ENCODE results near the gene CTRB2. TPM values are rescaled to one million over a fixed set of nuclear protein-coding genes. Genes with fewer than 3 reads are reported as not detected.

Gene CTRB2
- total and polyA plus RNA-seq, 4 donors: 0.09 to 0.33 TPM; not detected in 2

DNA sequence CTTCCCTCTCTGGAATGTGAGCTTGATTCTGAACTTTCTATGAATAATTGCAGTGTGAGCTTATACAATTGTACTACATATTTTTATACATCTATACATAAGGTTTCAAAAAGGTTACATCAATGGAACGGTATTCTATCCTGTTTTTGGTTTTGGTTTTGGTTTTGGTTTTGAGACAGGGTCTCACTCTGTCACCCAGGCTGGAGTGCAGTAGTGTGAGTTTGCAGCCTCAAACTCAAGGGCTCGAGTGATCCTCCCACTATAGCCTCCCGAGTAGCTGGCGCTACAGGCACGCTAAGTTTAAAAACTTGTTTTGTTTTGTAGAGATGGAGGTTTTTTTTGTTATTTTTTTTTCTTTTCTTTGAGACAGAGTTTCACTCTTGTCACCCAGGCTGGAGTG lies 12.9 kb upstream of the CTRB2 start:
- H3K27me3 ChIP-seq (ENCODE audit: control insufficient read depth in 4 of 4, insufficient read depth in 4 of 4, low read length in 3 of 4): no peaks in the 10 kb centered on the region
- H3K4me1 ChIP-seq (ENCODE audit: control insufficient read depth in 4 of 4, insufficient read depth in 4 of 4, low read length in 3 of 4): peaks cover 0 to 2% (median 0%) of the 10 kb centered on the region in 4 donors
- 83% methylated on average over 5 of the region's 5 CpGs for WGBS
- no peaks in the 10 kb centered on the region for H3K9me3 ChIP-seq (ENCODE audit: control insufficient read depth in 4 of 4, low read length in 3 of 4)
- H3K27ac ChIP-seq (ENCODE audit: low read depth in 1 of 2, low read length in 2 of 2): no peak overlapping the region
- DNase-seq (ENCODE audit: low spot score): no peak
- TF ChIP-seq FOXA1 (IDR thresholded peaks at IDR 0.05) (no peak), RAD21 (IDR thresholded peaks at IDR 0.05) (no peak)
- no peak overlapping the region for H3K9ac ChIP-seq (ENCODE audit: low read depth in 1 of 2, low read length in 2 of 2)
- no peaks in the 10 kb centered on the region for H3K36me3 ChIP-seq (ENCODE audit: control insufficient read depth in 4 of 4, insufficient read depth in 3 of 4, low read depth in 1 of 4, low read length in 3 of 4)
- H3K4me3 ChIP-seq (ENCODE audit: low read depth in 1 of 3, low read length in 3 of 3): no peak overlapping the region

DNA sequence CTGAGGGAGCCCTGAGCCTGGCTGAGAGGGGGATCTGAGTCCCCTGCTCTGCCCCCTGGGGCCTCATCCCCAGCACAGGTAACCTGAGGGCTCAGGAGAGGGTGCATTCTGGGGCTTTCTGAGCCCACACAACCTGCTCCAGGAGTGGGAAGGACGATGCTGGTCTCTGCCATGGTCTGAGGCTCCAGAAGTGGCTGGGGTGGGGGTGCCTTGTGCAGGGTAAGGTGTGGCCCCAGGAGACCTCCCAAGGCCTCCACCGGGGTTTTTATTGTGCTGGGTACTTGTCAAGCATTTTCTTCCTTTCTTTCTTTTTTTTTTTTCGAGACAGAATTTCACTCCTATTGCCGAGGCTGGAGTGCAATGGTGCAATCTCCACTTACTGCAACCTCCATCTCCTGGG lies 12.1 kb upstream of the CTRB2 start:
- WGBS: 79% methylated on average over 4 of the region's 4 CpGs
- DNase-seq (ENCODE audit: low spot score): no peak
- Histone ChIP-seq H3K4me1 (ENCODE audit: control insufficient read depth in 4 of 4, insufficient read depth in 4 of 4, low read length in 3 of 4) (peaks cover 0 to 2% (median 0%) of the 10 kb centered on the region in 4 donors), H3K27ac (ENCODE audit: low read depth in 1 of 2, low read length in 2 of 2) (no peak overlapping the region), H3K36me3 (ENCODE audit: control insufficient read depth in 4 of 4, insufficient read depth in 3 of 4, low read depth in 1 of 4, low read length in 3 of 4) (no peaks in the 10 kb centered on the region), H3K27me3 (ENCODE audit: control insufficient read depth in 4 of 4, insufficient read depth in 4 of 4, low read length in 3 of 4) (no peaks in the 10 kb centered on the region), H3K9ac (ENCODE audit: low read depth in 1 of 2, low read length in 2 of 2) (no peak overlapping the region), H3K4me3 (ENCODE audit: low read depth in 1 of 3, low read length in 3 of 3) (no peak overlapping the region), H3K9me3 (ENCODE audit: control insufficient read depth in 4 of 4, low read length in 3 of 4) (no peaks in the 10 kb centered on the region)
- TF ChIP-seq TAF1 (conservative IDR thresholded peaks at IDR 0.05): no peak
- TF ChIP-seq FOXA2 (IDR thresholded peaks at IDR 0.05): no peak
- TF ChIP-seq HNF4G (IDR thresholded peaks at IDR 0.05): no peak
- TF ChIP-seq YY1 (IDR thresholded peaks at IDR 0.05): no peak

DNA sequence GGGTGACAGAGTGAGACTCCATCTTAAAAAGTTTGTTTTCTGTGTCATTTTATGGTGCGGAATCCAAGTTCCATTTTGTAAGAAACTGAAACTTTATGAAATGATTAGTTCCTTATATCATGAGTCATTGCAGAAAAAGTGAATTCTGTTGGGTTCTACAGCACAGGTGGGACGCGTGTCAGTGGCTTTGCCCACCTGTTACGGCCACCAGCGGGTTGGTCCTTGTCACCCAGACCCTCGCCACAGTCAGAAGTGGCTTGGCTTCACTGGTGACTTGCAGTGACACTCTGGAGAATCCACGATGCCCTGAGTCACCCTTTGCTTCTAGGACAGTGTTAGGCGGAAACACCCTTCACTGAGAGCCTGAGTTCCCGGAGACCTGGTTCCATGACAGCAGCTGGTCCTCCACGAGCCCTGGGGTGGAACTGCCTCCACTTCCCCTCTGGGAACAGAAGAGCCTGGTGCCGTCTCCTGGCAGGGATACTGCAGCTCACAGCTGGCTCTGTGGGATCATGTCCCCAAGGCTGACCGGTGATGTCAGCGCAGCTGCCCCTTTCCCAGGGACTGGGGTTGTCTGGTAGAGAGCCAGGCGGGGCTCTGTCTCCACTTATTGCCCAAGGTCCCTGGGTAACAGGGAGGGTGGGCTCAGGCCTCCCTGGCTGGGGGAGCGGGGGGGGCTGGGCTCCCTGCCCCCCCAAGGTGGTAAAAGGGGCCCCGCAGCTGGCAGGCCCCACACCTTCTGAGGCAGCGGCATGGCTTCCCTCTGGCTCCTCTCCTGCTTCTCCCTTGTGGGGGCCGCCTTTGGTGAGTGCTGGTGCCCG lies 11.5 kb upstream of the CTRB2 start, which contains the start of gene CTRB1:
CTRB1 (plus strand) TSS at position 733 of the 821 bp plus-strand sequence; CDS start at position 753, 20 bp downstream.
- no peaks in the 10 kb centered on the region for H3K36me3 ChIP-seq (ENCODE audit: control insufficient read depth in 4 of 4, insufficient read depth in 3 of 4, low read depth in 1 of 4, low read length in 3 of 4)
- H3K9ac ChIP-seq (ENCODE audit: low read depth in 1 of 2, low read length in 2 of 2): no peak within 1 kb of the TSS
- H3K4me3 ChIP-seq (ENCODE audit: low read depth in 1 of 3, low read length in 3 of 3): no peak within 1 kb of the TSS
- no peak for DNase-seq (ENCODE audit: low spot score)
- 89% methylated on average over 19 of the region's 19 CpGs for WGBS
- H3K9me3 ChIP-seq (ENCODE audit: control insufficient read depth in 4 of 4, low read length in 3 of 4): no peaks in the 10 kb centered on the region
- no peaks in the 10 kb centered on the region for H3K27me3 ChIP-seq (ENCODE audit: control insufficient read depth in 4 of 4, insufficient read depth in 4 of 4, low read length in 3 of 4)
- TF ChIP-seq GABPA (IDR thresholded peaks at IDR 0.05 in 1 of 2, conservative IDR thresholded peaks at IDR 0.05 in 1 of 2) (no peak), YY1 (IDR thresholded peaks at IDR 0.05) (no peak), SP1 (IDR thresholded peaks at IDR 0.05) (no peak), HNF4G (IDR thresholded peaks at IDR 0.05) (no peak)
- TF ChIP-seq, protein P1, sequence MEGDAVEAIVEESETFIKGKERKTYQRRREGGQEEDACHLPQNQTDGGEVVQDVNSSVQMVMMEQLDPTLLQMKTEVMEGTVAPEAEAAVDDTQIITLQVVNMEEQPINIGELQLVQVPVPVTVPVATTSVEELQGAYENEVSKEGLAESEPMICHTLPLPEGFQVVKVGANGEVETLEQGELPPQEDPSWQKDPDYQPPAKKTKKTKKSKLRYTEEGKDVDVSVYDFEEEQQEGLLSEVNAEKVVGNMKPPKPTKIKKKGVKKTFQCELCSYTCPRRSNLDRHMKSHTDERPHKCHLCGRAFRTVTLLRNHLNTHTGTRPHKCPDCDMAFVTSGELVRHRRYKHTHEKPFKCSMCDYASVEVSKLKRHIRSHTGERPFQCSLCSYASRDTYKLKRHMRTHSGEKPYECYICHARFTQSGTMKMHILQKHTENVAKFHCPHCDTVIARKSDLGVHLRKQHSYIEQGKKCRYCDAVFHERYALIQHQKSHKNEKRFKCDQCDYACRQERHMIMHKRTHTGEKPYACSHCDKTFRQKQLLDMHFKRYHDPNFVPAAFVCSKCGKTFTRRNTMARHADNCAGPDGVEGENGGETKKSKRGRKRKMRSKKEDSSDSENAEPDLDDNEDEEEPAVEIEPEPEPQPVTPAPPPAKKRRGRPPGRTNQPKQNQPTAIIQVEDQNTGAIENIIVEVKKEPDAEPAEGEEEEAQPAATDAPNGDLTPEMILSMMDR (IDR thresholded peaks at IDR 0.05; ENCODE audit: low read depth, low read length, missing input control): no peak
- no peak within 1 kb of the TSS for H3K27ac ChIP-seq (ENCODE audit: low read depth in 1 of 2, low read length in 2 of 2)
- peaks cover 0 to 2% (median 0%) of the 10 kb centered on the region in 4 donors for H3K4me1 ChIP-seq (ENCODE audit: control insufficient read depth in 4 of 4, insufficient read depth in 4 of 4, low read length in 3 of 4)

DNA sequence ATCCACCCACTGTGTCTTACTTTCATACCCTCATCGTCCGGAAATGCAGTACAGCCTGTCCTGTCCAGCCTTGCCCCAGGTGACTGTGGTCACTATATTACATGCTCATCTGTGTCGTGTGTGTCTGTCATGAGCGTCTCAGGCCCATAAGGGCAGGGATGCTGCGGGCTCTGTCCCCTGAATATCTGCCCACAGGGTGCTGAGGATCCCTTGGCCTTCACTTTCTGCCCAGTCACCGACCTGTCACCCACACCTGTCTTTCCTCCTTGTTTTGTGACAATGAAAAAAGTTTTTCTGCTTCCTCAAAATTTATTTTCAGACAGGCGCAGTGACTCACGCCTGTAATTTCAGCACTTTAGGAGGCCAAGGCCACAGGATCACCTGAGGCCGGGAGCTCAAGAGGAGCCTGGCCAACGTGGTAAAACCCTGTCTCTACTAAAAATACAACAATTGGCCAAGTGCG lies 10.5 kb upstream of the CTRB2 start:
- no peak for DNase-seq (ENCODE audit: low spot score)
- H3K27ac ChIP-seq (ENCODE audit: low read depth in 1 of 2, low read length in 2 of 2): no peak overlapping the region
- no peaks in the 10 kb centered on the region for H3K27me3 ChIP-seq (ENCODE audit: control insufficient read depth in 4 of 4, insufficient read depth in 4 of 4, low read length in 3 of 4)
- H3K36me3 ChIP-seq (ENCODE audit: control insufficient read depth in 4 of 4, insufficient read depth in 3 of 4, low read depth in 1 of 4, low read length in 3 of 4): no peaks in the 10 kb centered on the region
- TF ChIP-seq SP1 (IDR thresholded peaks at IDR 0.05) (no peak), GABPA (IDR thresholded peaks at IDR 0.05 in 1 of 2, conservative IDR thresholded peaks at IDR 0.05 in 1 of 2) (no peak), FOXA1 (IDR thresholded peaks at IDR 0.05) (no peak), TAF1 (conservative IDR thresholded peaks at IDR 0.05) (no peak), JUND (IDR thresholded peaks at IDR 0.05) (no peak), HNF4A (conservative IDR thresholded peaks at IDR 0.05) (no peak), RXRA (IDR thresholded peaks at IDR 0.05) (no peak), YY1 (IDR thresholded peaks at IDR 0.05) (no peak), HNF4G (IDR thresholded peaks at IDR 0.05) (no peak)
- TF ChIP-seq, protein P2, sequence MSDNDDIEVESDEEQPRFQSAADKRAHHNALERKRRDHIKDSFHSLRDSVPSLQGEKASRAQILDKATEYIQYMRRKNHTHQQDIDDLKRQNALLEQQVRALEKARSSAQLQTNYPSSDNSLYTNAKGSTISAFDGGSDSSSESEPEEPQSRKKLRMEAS (IDR thresholded peaks at IDR 0.05): no peak
- TF ChIP-seq, protein P3, sequence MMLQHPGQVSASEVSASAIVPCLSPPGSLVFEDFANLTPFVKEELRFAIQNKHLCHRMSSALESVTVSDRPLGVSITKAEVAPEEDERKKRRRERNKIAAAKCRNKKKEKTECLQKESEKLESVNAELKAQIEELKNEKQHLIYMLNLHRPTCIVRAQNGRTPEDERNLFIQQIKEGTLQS (IDR thresholded peaks at IDR 0.05): no peak
- H3K9me3 ChIP-seq (ENCODE audit: control insufficient read depth in 4 of 4, low read length in 3 of 4): no peaks in the 10 kb centered on the region
- H3K9ac ChIP-seq (ENCODE audit: low read depth in 1 of 2, low read length in 2 of 2): no peak overlapping the region
- H3K4me3 ChIP-seq (ENCODE audit: low read depth in 1 of 3, low read length in 3 of 3): no peak overlapping the region
- H3K4me1 ChIP-seq (ENCODE audit: control insufficient read depth in 4 of 4, insufficient read depth in 4 of 4, low read length in 3 of 4): peaks cover 0 to 2% (median 0%) of the 10 kb centered on the region in 4 donors
- WGBS: 94% methylated on average over 11 of the region's 11 CpGs

All from liver (tissue), 9 donors.